Heart left ventricle (tissue), 13 donors: Measurements from ENCODE around the gene STK11.

Source experiments
- POLR2A ChIP-seq, 2 donors: fragments of 450-650 bp; IDR thresholded peaks; one replicate each; pipeline ENCODE4 v1.6.1; 2017; ENCODE audit warnings: antibody characterized with exemption in 2 of 2, mild to moderate bottlenecking in 2 of 2, moderate library complexity in 2 of 2
- TF ChIP-seq, protein P1 (sequence below), 12 donors: fragments of 200-600 bp; sonication (generic) in 4 of 12; IDR thresholded peaks; one replicate each; pipeline versions ENCODE4 v1.5.0 to v1.8.0; 2018 to 2022; ENCODE audit warnings: antibody characterized with exemption in 12 of 12, mild to moderate bottlenecking in 5 of 12
- donor health status: ischemic (EF 13 %, LVEDD 7.1; RV severe dilation, severe dysfunction).
- donor health status: DM: no; HTN: yes; CAD: no.
- donor health status: DM: no; HTN: no; CAD: no.
- donor health status: ischemic (EF 25% LVEDD 6.9; RV normal size, moderate dysfunction).
- donor health status: ischemic (EF 25% LVEDD 5.7; RV mildly dilated, moderate dysfunction).
- donor health status: ischemic (EF 35%, LVEDD 5.7; RV mildly dilated, moderate dysfunction).
- donor health status: nonischemic (EF 11% LVEDD 7.7; RV severe dilation, severe dysfunction).
- donor health status: DM: yes; HTN: yes; CAD: no.
- donor health status: PGD.
- donor health status: ischemic (EF 29% LVEDD 5.4; RV normal size, mild dysfunction).
- donor health status: nonischemic (EF 23%, LVEDD 6.1; RV moderate dilation, normal function).

DNA sequence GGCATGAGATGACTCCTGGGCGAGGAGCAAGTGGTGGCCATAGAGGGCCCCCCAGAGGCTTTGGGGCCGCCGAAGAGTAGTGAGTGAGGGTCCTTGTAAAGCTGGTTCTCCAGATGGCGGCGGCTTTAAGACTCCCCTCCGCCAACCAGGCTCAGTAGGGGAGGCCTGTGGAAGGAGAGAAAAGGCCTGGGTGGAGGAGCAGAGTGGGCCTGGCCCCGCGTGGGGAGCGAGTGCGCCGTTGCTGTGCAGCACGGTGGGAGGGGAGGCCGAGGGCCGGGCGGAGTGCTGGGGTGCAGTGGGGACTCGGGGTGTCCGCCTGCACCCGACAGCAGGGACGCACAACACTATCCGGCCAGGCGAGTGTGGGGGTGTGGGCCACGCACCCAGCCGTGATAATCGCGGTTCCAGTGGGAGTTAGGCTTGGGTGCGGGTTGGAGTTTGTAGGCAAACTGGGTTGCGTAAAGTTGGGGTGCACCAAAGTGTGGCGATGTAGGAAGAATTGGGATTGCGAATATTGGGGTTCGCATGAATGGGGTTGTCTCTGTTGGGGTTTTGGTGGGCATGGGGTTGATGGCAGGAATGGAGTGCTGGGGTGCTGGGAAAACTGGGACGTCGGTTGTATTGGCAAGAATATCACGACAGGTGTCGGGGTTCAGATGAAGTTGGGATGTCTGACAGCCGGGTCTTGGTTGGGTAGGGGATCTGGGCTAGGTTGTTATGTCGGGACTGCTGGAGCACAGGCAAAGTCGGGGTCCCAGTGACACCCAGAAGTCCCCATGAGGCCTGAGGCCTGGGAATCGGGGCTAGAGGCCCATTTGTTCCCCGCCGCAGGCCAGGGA, 62.9 kb downstream of the STK11 start:
- TF ChIP-seq, protein P1, sequence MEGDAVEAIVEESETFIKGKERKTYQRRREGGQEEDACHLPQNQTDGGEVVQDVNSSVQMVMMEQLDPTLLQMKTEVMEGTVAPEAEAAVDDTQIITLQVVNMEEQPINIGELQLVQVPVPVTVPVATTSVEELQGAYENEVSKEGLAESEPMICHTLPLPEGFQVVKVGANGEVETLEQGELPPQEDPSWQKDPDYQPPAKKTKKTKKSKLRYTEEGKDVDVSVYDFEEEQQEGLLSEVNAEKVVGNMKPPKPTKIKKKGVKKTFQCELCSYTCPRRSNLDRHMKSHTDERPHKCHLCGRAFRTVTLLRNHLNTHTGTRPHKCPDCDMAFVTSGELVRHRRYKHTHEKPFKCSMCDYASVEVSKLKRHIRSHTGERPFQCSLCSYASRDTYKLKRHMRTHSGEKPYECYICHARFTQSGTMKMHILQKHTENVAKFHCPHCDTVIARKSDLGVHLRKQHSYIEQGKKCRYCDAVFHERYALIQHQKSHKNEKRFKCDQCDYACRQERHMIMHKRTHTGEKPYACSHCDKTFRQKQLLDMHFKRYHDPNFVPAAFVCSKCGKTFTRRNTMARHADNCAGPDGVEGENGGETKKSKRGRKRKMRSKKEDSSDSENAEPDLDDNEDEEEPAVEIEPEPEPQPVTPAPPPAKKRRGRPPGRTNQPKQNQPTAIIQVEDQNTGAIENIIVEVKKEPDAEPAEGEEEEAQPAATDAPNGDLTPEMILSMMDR (IDR thresholded peaks at IDR 0.05), result no peak
- TF ChIP-seq POLR2A (IDR thresholded peaks at IDR 0.05), result no peak
